Head of caudate nucleus (tissue), 42 donors: ENCODE results near the gene DUSP9.
"Not testable (repeated sequence)": the region's sequence is repeated elsewhere in the genome, so short reads cannot be mapped to it uniquely, and the experiment has no call there.

Experiments
- DNase-seq, 42 donors: peaks; one replicate each; pipeline versions ENCODE4 v3.0.0 to v3.0.0-alpha.2; 2020 to 2021; ENCODE audit warnings: mixed read lengths in 7 of 42
- intact Hi-C: fragments of 100-400 bp; cut with DNase I; formaldehyde crosslinking; loops from one replicate; pipeline ENCODE4 v1.15.0; 2022

The DUSP9 gene

GRCh38 chrX:153685156-153685536, 38.1 kb downstream of the DUSP9 start:
- intact Hi-C loops: no loop called here
- peak in 4 of 42 donors; percentile 1 to 20 (median 8) for DNase-seq

- DNase-seq: peak in 2 of 42 donors; percentile 1 to 5
- intact Hi-C loops: no loop called here
These were observed 39.0 kb downstream of the DUSP9 start for GRCh38 chrX:153685751-153686696.

GRCh38 chrX:153686711-153687110, 39.7 kb downstream of the DUSP9 start:
- intact Hi-C loops: no loop called here
- DNase-seq: peak in 1 of 42 donors; percentile 1

GRCh38 chrX:153687121-153688039, 40.4 kb downstream of the DUSP9 start, which contains the start of gene SLC6A8:
Gene SLC6A8, plus strand, starts transcription at chrX:153687926. Its CDS starts 649 bp downstream, at chrX:153688575.
- DNase-seq: peak; percentile 54 to 92 (median 81)
- intact Hi-C loops: loop anchor here (2.0 kb wide), 1 partner anchor 77 kb away; the partner anchor contains the start of gene PLXNB3

- peak in 1 of 42 donors; percentile 2 for DNase-seq
- intact Hi-C loops: loop anchor here (2.0 kb wide), 1 partner anchor 77 kb away; the partner anchor contains the start of gene PLXNB3
These were observed 41.1 kb downstream of the DUSP9 start for GRCh38 chrX:153688071-153688470.

GRCh38 chrX:153688506-153688905, 41.5 kb downstream of the DUSP9 start:
- DNase-seq: peak in 1 of 42 donors; percentile 0
- intact Hi-C loops: loop anchor here (2.0 kb wide), 1 partner anchor 76 kb away; the partner anchor contains the start of gene PLXNB3

GRCh38 chrX:153688911-153689590, 42.0 kb downstream of the DUSP9 start:
- peak; percentile 46 to 86 (median 71) for DNase-seq
- intact Hi-C loops: loop anchor here (2.0 kb wide), 1 partner anchor 76 kb away; the partner anchor contains the start of gene PLXNB3

GRCh38 chrX:153689654-153690465, 42.9 kb downstream of the DUSP9 start:
- peak in 1 of 42 donors; percentile 3 for DNase-seq
- intact Hi-C loops: loop anchor here (2.0 kb wide), 1 partner anchor 75 kb away; the partner anchor contains the start of gene PLXNB3

GRCh38 chrX:153690466-153690865, 43.5 kb downstream of the DUSP9 start:
- intact Hi-C loops: no loop called here

GRCh38 chrX:153691032-153691827, 44.2 kb downstream of the DUSP9 start:
- intact Hi-C loops: not testable (repeated sequence)
- peak in 1 of 42 donors; percentile 1 for DNase-seq

More at GRCh38 chrX:153690466-153690865, 43.5 kb downstream of the DUSP9 start:
- DNase-seq: peak in 1 of 42 donors; percentile 2

GRCh38 chrX:153692003-153692402, 45.0 kb downstream of the DUSP9 start:
- intact Hi-C loops: no loop called here
- no peak for DNase-seq

GRCh38 chrX:153692611-153693156, 45.7 kb downstream of the DUSP9 start:
- intact Hi-C loops: no loop called here
- peak in 3 of 42 donors; percentile 3 to 27 (median 26) for DNase-seq

- DNase-seq: peak in 18 of 42 donors; percentile 30 to 74 (median 49)
- intact Hi-C loops: no loop called here
These were observed 46.4 kb downstream of the DUSP9 start for GRCh38 chrX:153693216-153694086.

GRCh38 chrX:153694256-153694655, 47.3 kb downstream of the DUSP9 start:
- intact Hi-C loops, DNase-seq: not testable (repeated sequence)

- intact Hi-C loops: no loop called here
- DNase-seq: no peak
These were observed 47.8 kb downstream of the DUSP9 start for GRCh38 chrX:153694687-153695270.
